ENCODE measurements around the gene GAA.

Gene GAA

GRCh38 chr17:80104321-80104955 lies 3.1 kb downstream of the GAA start:
- DNase-seq (ENCODE audit: low read depth): no peak

- DNase-seq (ENCODE audit: low read depth): no peak
These were observed 3.6 kb downstream of the GAA start for GRCh38 chr17:80104956-80105375.

GRCh38 chr17:80105762-80106161 lies 4.4 kb downstream of the GAA start:
- DNase-seq (ENCODE audit: low read depth): no peak

- DNase-seq (ENCODE audit: low read depth): no peak
These were observed 4.8 kb downstream of the GAA start for GRCh38 chr17:80106176-80106575.

GRCh38 chr17:80106751-80107150 lies 5.4 kb downstream of the GAA start:
- DNase-seq (ENCODE audit: low read depth): no peak

- no peak for DNase-seq (ENCODE audit: low read depth)
These were observed 6.0 kb downstream of the GAA start for GRCh38 chr17:80107231-80108021.

- no peak for DNase-seq (ENCODE audit: low read depth)
These were observed 6.9 kb downstream of the GAA start for GRCh38 chr17:80108036-80108971.

- no peak for DNase-seq (ENCODE audit: low read depth)
These were observed 7.8 kb downstream of the GAA start for GRCh38 chr17:80109066-80109660.

- no peak for DNase-seq (ENCODE audit: low read depth)
These were observed 8.5 kb downstream of the GAA start for GRCh38 chr17:80109713-80110446.

GRCh38 chr17:80110447-80110812 lies 9.0 kb downstream of the GAA start:
- DNase-seq (ENCODE audit: low read depth): no peak

GRCh38 chr17:80110927-80111701 lies 9.7 kb downstream of the GAA start:
- DNase-seq (ENCODE audit: low read depth): no peak

GRCh38 chr17:80111702-80112470 lies 10.5 kb downstream of the GAA start:
- DNase-seq (ENCODE audit: low read depth): no peak

- DNase-seq (ENCODE audit: low read depth): no peak
These were observed 11.2 kb downstream of the GAA start for GRCh38 chr17:80112471-80113032.

- DNase-seq (ENCODE audit: low read depth): no peak
These were observed 11.7 kb downstream of the GAA start for GRCh38 chr17:80113033-80113484.

GRCh38 chr17:80114758-80115157 lies 13.4 kb downstream of the GAA start:
- no peak for DNase-seq (ENCODE audit: low read depth)

- no peak for DNase-seq (ENCODE audit: low read depth)
These were observed 13.8 kb downstream of the GAA start for GRCh38 chr17:80115159-80115558.

- no peak for DNase-seq (ENCODE audit: low read depth)
These were observed 15.0 kb downstream of the GAA start for GRCh38 chr17:80116276-80116920.

GRCh38 chr17:80116921-80117380 lies 15.6 kb downstream of the GAA start:
- no peak for DNase-seq (ENCODE audit: low read depth)
